GM18867 (cell line): ENCODE measurements around the gene NRP2.

ENCODE experiments used
- ATAC-seq: cut with Tn5 transposase; IDR thresholded peaks from one replicate; pipeline ENCODE4 v1.9.1; 2021; ENCODE audit warnings: mild to moderate bottlenecking, moderate library complexity; ENCODE audit not compliant: unreplicated experiment

Gene NRP2

DNA sequence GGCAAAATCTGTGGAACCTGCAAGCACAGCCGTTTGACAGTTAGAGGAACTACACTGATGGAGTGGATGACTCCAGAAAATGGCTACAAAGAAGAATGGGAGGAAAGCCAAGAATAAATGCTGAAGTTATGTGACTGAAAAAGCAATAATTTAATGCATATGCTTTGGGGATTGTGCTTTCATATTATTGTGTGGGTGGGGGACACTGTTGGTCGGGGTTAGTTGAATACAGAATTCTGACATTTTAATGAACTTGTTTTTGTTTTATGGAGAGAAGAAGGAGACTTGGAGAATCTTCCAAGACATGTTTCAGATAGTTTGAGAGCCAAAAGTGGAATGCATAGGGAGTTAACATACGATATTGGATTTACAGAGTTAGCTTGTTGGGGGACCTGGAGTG lies 68.5 kb downstream of the NRP2 start:
- no peak for ATAC-seq

DNA sequence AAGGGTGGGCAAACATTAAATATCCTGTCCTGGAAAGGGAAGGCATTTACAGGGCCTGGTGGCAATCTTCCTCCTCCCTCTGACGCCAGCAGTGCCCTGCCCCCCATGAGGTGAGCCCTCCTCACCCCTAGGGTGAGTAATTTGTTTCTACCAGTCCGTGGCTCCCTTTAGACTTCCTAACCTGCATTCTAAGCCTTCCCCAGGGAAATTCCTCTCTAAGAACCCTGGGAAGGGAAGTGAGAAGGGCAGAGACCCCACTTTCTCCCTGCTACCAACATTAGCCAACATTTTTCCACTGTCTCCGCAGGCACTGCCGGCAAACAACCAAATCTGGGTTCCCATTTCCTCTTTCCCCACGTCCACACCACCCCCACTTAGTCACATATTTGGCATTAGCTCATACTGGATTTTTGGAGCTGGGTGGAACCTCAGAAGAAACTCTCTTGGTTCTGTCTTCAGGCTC lies 69.3 kb downstream of the NRP2 start:
- no peak for ATAC-seq

DNA sequence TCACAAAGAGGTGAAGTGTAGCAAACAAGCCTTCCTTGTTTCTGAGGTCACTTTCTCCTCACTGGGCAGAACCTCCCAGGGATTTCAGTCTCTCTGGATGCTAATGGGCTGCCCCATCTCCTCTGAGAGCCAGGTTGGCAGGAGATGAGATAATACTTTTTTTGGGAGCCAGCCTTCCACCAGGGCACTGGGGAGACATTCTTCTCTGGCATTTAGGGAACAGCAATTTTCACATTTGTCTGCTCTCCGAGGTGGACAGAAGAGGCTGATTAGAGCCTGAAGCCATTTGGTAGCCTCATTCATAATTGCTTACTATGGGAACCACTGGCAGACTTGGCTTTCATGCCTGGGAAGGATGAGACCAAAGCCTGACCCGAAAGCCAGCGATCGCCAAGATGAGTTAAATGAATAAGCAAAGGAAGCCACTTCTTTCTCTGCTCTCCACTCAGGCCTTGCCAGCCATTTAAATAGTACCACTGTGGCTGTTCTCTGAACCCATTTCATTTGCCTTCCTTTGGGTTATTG lies 70.1 kb downstream of the NRP2 start:
- ATAC-seq, result no peak

DNA sequence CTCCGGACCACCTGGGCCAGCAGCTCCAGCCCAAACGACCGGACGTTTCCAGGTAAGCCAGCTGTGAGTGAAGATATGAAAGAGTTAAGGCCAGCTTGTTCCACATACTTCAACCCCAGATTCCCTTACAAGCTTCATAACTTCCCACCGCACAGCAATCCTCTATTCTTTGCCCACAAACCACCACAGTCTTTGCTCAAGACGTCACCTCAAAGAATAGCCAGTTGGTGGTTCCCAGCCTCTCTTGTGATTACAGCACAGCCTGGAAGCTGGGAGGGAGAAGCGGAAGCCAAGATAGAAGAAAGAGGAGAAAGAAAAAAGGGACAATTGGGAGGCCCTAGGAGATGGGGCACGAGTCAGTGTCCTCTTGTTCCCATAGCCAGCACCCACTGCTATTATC lies 70.6 kb downstream of the NRP2 start:
- no peak for ATAC-seq

DNA sequence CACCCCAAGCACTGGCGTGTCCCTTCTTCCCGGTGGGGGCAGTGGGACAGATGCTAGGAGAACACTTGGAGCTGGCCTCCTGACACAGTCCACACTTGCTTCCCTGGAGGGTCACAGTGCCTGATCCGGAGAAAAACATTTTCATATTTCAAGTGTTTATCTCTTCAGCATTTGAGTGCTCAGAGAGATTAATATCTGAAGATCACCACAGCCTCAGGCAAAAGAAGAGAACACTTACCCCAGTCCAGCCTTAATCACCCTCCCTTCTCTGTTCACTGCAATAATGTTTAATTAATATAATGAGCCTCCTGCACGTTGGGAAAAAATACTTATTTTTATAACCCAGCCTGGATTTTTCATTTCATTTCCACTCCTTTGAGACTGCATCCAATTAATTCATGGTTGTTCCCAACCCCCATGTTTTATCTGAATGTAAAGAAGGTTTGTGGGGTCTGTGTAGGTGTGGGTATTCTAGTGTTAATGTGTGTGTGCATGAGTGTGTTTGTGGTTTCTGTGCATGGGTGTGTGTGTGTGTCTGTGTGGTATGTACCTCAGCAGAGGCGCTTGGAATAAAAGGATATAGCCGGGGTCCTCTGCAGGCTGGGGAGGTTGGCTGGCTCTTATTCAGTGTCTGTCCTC lies 72.1 kb downstream of the NRP2 start:
- no peak for ATAC-seq

DNA sequence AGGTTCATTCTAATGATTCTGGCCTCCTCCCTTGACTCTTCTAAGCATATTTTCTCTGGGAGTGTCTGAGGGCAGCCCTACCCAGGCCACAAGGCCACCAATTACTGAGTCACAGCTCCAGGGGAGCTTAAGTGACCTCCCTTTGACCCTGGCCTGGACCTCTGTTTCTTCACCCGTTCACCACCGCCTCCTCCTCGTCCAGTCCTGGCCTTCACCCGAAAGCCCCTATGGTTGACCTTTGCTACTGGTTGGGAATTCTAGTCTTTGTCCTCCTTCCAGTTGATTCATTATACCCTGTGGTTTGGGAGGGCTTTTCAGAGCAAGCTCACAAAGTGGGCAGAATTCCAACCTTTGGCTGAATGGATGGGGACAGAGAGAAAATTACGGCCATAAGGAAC lies 72.6 kb downstream of the NRP2 start:
- no peak for ATAC-seq

DNA sequence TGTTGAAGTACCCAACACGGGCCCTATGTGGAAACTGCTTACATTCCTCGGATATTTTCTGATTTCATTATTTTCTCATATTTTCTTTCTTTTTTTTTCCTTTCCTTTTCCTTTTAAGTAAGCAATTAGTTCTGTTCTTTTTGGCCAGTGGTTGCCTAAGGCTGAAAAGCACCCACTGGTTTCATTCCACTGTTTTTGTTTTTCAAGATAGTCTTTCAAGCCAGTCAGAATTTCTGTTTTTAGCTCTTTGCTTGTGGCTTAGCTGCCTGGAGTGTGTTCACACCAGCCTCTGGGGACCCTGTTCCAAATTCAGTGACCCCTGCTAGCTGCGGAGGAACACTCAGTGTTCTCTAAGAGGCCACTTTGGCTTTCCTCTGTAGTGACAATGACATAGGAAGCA lies 73.6 kb downstream of the NRP2 start:
- no peak for ATAC-seq

DNA sequence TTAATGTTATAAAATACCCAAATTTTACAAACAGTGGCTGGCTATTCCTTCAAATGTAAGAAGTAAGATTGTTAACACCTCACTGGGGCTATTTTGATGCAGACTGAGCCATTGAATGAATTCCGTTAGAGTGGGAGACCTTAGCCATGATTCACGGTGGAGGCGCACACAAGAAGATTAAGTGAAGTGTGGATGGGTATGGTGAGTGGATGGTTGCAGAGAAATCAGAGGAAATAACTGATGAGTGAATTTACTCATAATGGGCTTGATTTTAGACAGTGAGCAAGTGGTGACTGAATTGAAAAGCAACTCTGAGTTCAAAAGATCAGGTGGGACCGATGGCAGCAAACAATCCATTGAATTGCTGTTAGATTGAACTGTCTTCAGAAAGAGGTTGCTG lies 75.0 kb downstream of the NRP2 start:
- no peak for ATAC-seq

DNA sequence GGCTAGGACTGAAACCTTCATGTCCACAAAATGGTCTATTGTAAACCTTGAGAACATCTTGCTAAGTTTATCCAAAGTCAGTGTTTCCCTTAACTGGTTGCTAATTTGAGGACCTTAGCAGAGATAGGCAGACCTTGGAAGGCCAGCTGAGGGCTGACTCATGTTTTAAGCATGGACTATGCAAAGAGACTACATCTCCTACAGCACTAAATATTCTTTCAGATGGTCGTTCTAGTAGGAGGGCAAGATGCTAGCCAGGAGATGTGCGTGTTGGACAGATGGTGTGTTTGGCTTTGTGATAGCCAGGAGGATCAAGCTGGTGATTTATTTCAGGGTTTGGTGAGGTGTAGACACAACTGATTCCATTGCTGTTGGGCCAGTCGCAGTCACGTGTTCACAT lies 75.8 kb downstream of the NRP2 start:
- no peak for ATAC-seq

DNA sequence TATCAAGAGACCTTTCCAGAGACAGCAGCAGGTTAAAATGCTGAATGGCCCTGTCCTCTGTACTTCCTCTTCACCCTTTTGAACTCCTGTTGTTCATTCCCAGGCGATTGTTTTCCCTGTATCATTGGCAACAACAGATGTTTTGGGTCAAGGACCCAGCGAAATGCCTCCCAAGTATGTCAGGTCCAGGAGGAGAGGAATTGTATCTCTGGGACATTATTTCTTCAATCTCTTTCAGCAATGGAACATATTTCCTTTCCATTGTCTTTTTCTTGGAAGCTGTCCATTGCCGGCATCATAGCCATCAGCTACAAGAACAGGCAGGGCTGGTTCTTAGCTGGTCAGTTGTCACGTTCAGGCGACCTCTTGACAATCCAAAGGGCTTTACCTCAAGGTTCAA lies 76.2 kb downstream of the NRP2 start:
- no peak for ATAC-seq

DNA sequence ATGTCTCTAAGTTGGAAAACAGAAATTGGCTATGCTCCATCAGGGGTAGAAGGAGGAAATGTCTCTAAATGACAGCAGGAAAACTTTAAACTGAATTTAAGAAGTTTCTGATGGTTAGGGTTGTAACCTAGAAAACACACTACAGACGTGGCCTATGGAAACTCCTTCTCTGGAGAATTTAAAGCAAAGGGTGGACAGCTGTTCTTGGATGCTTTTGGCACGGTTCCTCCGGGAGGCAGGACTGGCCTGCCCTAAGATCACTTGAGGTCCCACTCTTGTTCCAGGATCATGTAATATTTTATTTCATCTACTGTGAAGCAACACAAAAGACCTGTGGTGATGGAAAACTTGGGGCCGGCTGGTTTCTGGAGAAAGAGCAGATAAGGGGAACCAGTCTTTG lies 77.0 kb downstream of the NRP2 start:
- ATAC-seq, result no peak

DNA sequence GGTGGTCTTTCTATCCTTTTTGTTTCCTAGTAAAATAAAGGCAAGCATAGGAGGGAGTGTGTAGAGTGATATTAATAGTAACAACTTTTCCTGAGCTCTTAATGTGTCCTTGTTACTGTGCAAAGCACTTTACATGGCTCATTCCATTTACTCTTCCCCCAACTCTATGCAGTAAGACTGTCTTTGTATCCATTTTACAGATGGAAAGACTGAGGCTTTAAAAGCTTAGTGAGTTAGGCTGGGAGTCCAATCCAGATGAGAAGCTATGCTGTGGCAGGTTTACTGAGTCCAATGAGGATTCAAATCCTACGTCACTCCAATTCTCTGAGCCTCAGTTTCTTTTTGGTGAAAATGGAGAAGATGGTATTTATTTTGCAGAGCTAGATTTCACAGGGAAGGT lies 77.4 kb downstream of the NRP2 start:
- no peak for ATAC-seq

DNA sequence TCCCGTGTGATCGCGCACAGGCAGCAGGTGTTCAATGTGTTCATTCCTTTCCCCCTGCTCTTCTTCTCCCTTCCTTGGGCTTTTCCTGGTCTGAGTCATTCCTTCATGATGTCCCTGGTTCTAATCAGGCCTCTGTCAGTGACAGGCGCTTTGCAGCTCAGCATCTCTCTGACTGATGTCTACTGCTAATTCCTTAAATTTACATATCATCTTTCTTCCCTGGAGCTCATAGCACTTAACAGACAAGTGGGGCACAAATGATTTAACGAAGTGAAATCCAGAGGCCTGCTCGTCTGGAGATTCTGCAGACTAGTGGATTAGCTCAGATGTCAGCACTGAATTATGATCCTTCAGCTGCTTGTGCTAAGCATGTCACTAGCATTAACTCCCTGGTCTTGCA lies 77.9 kb downstream of the NRP2 start:
- no peak for ATAC-seq

DNA sequence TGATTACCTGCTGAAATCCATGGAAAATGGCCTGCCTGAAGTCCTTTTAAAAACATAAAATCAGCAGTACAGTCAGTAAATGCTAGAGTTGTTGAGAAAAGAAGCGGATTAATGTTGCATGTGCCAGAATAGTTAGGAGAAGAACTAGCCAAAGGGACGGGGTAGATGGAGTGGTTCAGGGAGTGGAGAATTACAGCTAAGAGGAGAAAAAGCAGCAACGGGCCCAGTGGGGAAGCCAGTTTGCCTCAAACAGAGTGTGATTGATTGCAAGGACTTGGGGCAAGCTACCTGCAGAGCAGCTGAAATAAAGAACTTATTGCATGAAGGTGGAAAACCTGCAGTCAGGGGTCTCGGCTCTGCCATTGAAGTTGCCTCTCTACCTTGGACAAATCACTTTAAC lies 79.1 kb downstream of the NRP2 start:
- no peak for ATAC-seq

DNA sequence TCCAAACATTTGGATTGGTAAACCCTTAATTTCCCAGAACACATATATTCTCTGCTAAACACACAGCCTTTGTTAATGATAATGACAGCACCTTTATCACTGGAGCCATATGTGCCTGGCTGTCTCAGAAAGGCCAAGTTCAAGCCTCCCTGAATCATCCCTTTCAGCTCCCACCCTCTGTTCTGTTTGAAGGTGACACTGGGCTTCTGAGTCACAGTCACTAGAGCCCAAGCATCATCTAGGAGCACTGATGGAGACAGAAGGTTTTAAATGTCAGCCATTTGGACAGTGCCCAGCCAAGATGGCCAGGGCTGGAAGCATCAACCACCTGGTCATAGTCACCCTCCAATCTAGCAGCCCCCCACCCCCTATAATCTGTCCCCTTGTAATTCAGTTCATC lies 80.6 kb downstream of the NRP2 start:
- ATAC-seq, result no peak

DNA sequence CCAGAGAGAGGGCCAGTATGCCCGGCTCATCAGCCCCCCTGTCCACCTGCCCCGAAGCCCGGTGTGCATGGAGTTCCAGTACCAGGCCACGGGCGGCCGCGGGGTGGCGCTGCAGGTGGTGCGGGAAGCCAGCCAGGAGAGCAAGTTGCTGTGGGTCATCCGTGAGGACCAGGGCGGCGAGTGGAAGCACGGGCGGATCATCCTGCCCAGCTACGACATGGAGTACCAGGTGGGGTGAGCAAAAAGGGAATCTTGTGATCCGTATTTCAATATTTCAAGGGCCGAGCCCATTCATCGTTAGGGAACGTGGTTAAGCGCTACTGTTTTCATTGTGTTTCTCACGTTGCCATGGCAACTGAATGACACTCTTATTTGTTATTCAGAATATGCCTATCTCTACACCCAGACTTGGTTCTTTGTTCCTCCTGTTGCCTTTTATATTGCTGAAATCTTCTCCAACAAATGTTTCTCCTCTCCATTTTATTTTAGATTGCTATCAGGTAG lies 81.5 kb downstream of the NRP2 start:
- no peak for ATAC-seq

DNA sequence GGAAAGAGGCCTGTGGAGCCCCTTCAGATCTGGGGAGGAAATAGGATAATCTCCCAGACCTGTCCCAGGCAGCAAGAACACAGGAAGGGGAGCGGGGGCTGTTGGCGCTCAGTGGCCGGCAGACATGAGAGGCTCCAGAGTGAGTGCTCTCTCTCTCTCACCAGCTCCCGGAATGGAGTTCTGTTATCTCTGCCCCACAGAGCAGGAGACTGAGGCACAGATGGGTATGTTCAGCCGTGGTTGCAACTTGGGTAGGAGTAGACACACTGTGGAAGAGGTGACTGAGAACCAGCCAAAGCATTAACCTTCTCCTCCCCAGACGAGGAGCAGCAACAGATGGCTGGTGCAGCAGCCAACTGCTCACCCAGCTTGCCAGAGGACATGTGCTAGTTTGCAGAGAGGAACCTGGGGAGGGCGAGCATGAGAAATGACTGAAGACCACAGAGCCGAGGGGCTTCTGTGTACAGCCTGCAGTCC lies 82.0 kb downstream of the NRP2 start:
- ATAC-seq, result no peak

DNA sequence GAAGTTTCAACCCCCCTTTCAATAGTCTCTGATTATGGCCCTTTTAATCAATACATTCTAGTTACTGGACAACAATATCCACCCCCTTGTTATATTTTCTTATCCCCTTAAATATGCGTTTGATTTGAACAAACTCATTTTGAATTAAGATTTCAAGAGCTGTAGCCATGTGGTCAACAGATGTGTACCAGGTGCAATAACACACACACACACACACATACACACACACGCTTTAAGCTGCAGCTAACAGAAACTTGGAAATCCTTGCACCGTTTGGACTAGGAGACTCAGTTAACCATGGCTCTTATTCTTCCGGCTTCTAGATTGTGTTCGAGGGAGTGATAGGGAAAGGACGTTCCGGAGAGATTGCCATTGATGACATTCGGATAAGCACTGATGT lies 82.8 kb downstream of the NRP2 start:
- ATAC-seq, result no peak

DNA sequence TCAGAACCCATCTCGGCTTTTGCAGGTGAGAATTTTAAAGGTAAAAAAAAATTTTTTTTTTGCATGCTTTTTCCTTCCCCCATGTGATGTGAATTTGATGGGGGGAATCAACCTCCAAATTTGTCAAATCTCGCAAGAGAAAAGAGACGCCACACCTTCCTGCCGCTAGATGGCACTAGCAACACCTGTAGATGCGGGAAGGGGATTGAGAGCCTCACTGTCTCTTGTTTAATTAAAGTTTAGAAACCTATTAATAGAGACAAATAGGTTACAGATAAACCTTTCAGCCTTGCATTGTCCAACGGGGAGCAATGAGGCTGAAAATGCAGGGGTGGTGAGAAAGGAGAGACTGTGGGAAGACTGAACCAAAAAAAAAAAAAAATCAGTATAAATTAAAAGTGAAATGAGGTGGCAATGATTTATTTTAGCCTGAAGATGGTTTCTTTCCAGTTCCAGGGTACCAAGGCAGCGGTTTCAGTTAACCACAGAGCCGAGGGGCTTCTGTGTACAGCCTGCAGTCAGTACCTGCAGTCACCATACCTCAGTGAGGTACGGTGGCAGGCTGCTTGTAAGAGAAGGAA lies 84.6 kb downstream of the NRP2 start:
- peak; percentile 72 for ATAC-seq

DNA sequence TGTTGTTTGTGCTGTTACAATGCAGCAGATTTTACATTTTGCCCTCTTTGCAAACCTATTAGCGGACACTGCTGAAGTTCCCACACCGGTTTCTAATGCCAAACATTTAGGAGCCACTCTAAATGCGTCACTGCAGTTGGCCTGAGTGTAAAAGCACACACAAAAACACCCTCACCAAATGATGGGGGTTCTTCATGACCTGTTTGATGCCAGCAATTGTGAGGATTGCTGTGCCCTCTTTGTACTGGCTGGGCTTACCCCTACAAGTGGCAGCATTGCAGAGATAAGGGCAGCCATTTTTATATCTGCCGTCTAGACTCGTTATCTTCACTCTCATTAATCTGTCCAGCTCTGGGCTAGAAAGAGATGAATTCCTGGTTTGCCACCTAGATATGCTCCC lies 85.3 kb downstream of the NRP2 start:
- ATAC-seq, result no peak

DNA sequence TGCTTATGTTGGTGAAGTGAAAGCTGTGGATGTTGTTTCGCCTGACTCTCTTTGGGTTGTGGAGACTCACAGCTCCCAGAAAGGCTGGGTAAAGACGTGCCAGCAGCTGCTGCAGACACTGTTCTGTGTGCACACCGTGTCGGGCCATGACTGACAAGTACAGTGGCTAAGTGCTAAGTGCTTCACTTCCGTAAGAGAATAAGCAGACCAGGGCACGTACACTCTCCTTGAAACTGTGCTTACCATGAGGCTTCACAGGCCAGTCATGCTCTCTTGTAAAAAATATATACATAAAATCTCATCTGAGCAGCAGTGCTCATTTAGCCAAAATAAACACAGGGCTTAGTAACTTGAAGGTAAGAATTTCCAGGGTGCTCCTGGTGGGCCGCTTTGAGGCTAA lies 86.0 kb downstream of the NRP2 start:
- ATAC-seq, result no peak

DNA sequence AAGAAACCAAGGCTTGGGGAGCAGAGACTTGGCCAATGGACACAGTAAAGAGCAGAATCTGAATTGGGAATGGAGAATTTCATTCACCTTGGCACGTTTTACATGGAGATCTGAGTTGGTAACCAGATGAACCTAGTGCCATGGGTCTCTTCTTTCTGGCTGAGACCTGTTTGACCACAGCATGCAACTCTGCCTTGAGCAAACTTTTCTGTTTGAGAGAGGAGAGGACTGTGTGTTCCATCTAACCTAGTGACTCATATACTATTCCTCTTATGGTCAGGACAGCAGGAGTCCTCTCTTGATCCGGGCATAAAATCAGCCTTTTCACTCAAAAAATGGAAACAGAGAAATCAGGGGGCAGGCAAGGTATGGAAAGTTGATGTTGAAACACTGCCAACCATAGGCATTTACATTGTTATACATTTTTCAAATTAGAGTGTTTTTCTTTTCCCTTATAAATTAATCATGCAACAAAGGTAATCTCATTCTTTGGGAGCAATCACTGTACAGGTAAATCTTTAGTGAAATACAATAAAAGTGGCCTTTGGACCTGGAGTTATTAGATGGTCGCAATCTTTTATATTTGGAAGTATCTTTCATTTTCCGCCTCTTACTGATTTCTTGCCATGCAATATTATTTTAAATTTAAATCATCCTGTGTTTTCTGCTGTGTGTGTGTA lies 86.7 kb downstream of the NRP2 start:
- no peak for ATAC-seq
